Measurements from ENCODE around the gene CLHC1.

- TF ChIP-seq CTCF (IDR thresholded peaks at IDR 0.05): no peak
- TF ChIP-seq POLR2A (IDR thresholded peaks at IDR 0.05): no peak
These were observed 35.6 kb downstream of the CLHC1 start for GRCh38 chr2:55196526-55196925.
